Adrenal gland (tissue), 5 donors: ENCODE results near the gene ZNF446.
"Not testable (repeated sequence)": the region's sequence is repeated elsewhere in the genome, so short reads cannot be mapped to it uniquely, and the experiment has no call there.

Experiments
- CTCF ChIP-seq, 6 experiments: fragments of 450-650 bp in 4 of 6; fragments of 200-600 bp in 2 of 6; sonication (generic) in 1 of 6; IDR thresholded peaks; 1 replicate in 5 of 6; 2 replicates in 1 of 6; pipeline versions ENCODE4 v1.5.1 to v1.8.0; 2016 to 2021; ENCODE audit warnings: antibody characterized with exemption in 6 of 6, mild to moderate bottlenecking in 2 of 6, moderate library complexity in 1 of 6
- POLR2A ChIP-seq, 2 donors: fragments of 450-650 bp; IDR thresholded peaks; one replicate each; pipeline ENCODE4 v1.6.1; 2017; ENCODE audit warnings: antibody characterized with exemption in 2 of 2, mild to moderate bottlenecking in 2 of 2, moderate library complexity in 1 of 2
- donor health status: DM: no; HTN: no; CAD: no.

- TF ChIP-seq POLR2A, CTCF (IDR thresholded peaks at IDR 0.05): not testable (repeated sequence)
Measured at GRCh38 chr19:58442986-58443385, 33.2 kb upstream of the ZNF446 start.
